Transverse colon (tissue), 4 donors: ENCODE data around the gene HIPK4. TPM values are rescaled to one million over a fixed set of nuclear protein-coding genes. Genes with fewer than 3 reads are reported as not detected.
"Not testable (repeated sequence)": the region's sequence is repeated elsewhere in the genome, so short reads cannot be mapped to it uniquely, and the experiment has no call there.

Source experiments
- DNase-seq: peaks from one replicate; pipeline ENCODE4 v3.0.0-alpha.2; 2019
- H3K27ac ChIP-seq, 4 donors: fragments of 200-600 bp; sonication (generic); 2 replicates each; pipeline ENCODE4 v1.5.1; 2016 to 2018; ENCODE audit warnings: inconsistent platforms in 4 of 4
- H3K27me3 ChIP-seq: fragments of 200-600 bp; sonication (generic); 2 replicates; pipeline ENCODE4 v1.5.1; 2017; ENCODE audit warnings: inconsistent platforms
- H3K36me3 ChIP-seq, 4 donors: fragments of 200-600 bp; sonication (generic); 2 replicates each; pipeline ENCODE4 v1.5.1; 2017 to 2019; ENCODE audit warnings: inconsistent platforms in 4 of 4
- H3K4me1 ChIP-seq, 4 donors: fragments of 200-600 bp; sonication (generic); 2 replicates each; pipeline ENCODE4 v1.5.1; 2017 to 2020; ENCODE audit warnings: inconsistent platforms in 4 of 4
- H3K4me3 ChIP-seq, 4 donors: fragments of 200-600 bp; sonication (generic); 1 replicate in 1 of 4; 2 replicates in 3 of 4; pipeline versions ENCODE4 v1.5.1 to v1.6.1; 2017 to 2019; ENCODE audit warnings: inconsistent platforms in 4 of 4
- H3K9me3 ChIP-seq, 2 donors: fragments of 200-600 bp; sonication (generic); 2 replicates each; pipeline ENCODE4 v1.5.1; 2017 to 2019; ENCODE audit warnings: inconsistent platforms in 2 of 2
- CTCF ChIP-seq, 5 experiments: fragments of 200-600 bp in 3 of 5; fragments of 450-650 bp in 2 of 5; sonication (generic) in 3 of 5; IDR thresholded peaks; 1 replicate in 2 of 5; 2 replicates in 3 of 5; pipeline ENCODE4 v1.5.1; 2016 to 2017; ENCODE audit warnings: antibody characterized with exemption in 5 of 5, inconsistent platforms in 3 of 5, mild to moderate bottlenecking in 2 of 5, moderate library complexity in 1 of 5
- EP300 ChIP-seq: sonication (generic); formaldehyde crosslinking; IDR thresholded peaks from one replicate; pipeline ENCODE4 v1.6.1; 2017; ENCODE audit warnings: antibody characterized with exemption, low read depth
- POLR2A ChIP-seq: fragments of 450-650 bp; IDR thresholded peaks from one replicate; pipeline ENCODE4 v1.6.1; 2016; ENCODE audit warnings: antibody characterized with exemption, mild to moderate bottlenecking, moderate library complexity
- POLR2AphosphoS5 ChIP-seq, 3 donors: sonication (generic); formaldehyde crosslinking; IDR thresholded peaks; one replicate each; pipeline ENCODE4 v1.6.1; 2016; ENCODE audit warnings: antibody characterized with exemption in 3 of 3
- WGBS, 2 donors: methylation state at CpG; one replicate each; pipeline ENCODE4 v1.1.5; 2018; ENCODE audit warnings: low coverage in 1 of 2; 5-methylcytosine and 5-hydroxymethylcytosine counted together
- in situ Hi-C, 4 donors: fragments of 200-750 bp; cut with MboI; loops; one replicate each; pipeline versions ENCODE4 v1.15.0 to v1.15.1; 2017; ENCODE audit warnings: low sequenced_read_pairs in 3 of 4, low pct_ligation_motif_present in 1 of 4, low pct_unique_long_range_greater_than_20kb in 1 of 4
- intact Hi-C: fragments of 100-400 bp; cut with DNase I; formaldehyde crosslinking; loops from one replicate; pipeline ENCODE4 v1.15.1; 2023; ENCODE audit warnings: low total_unique reads
- total RNA-seq, 4 donors: library from RNA; depleted of rRNA; stranded (reverse); fragments of >200 nt; gene quantifications; one replicate each; pipeline ENCODE4 v1.1.0, GENCODE V29; 2016

HIPK4 gene
- total RNA-seq, 4 donors from 2014 or later: 0.48 TPM; not detected in 3

- no peak overlapping the region for H3K4me3 ChIP-seq
- WGBS, 2 donors: 70 to 92% methylated on average over 2 to 7 of the region's 7 CpGs
- no peak overlapping the region for H3K27ac ChIP-seq
- no peak for DNase-seq
- peaks cover 0 to 16% (median 3%) of the 10 kb centered on the region in 4 donors for H3K36me3 ChIP-seq
- no peaks in the 10 kb centered on the region for H3K27me3 ChIP-seq
- TF ChIP-seq EP300 (no peak), CTCF (IDR thresholded peaks at IDR 0.05) (no peak), POLR2AphosphoS5 (IDR thresholded peaks at IDR 0.05) (no peak), POLR2A (no peak)
- H3K4me1 ChIP-seq: peaks cover 0 to 6% (median 0%) of the 10 kb centered on the region in 4 donors
- intact Hi-C loops (no loop called here), in situ Hi-C loops (no loop called here)
- no peaks in the 10 kb centered on the region for H3K9me3 ChIP-seq
Measured at GRCh38 chr19:40370997-40371801, 18.8 kb downstream of the HIPK4 start.

- in situ Hi-C loops: not testable (repeated sequence)
- 93 to 100% methylated on average over 1 to 3 of the region's 3 CpGs for WGBS, 2 donors
Measured at GRCh38 chr19:40370253-40370652, 19.7 kb downstream of the HIPK4 start.

GRCh38 chr19:40369797-40370196 is 20.2 kb downstream of the HIPK4 start:
- no peak for TF ChIP-seq POLR2AphosphoS5 (IDR thresholded peaks at IDR 0.05)
- no peak for TF ChIP-seq EP300
- TF ChIP-seq CTCF (IDR thresholded peaks at IDR 0.05): no peak
- TF ChIP-seq POLR2A: no peak
- Histone ChIP-seq H3K36me3 (peaks cover 0 to 16% (median 3%) of the 10 kb centered on the region in 4 donors), H3K4me3 (no peak overlapping the region), H3K4me1 (peaks cover 0 to 18% (median 0%) of the 10 kb centered on the region in 4 donors), H3K9me3 (no peaks in the 10 kb centered on the region), H3K27me3 (no peaks in the 10 kb centered on the region), H3K27ac (no peak overlapping the region)
- DNase-seq: no peak
- in situ Hi-C loops: no loop called here
- WGBS, 2 donors: 98% methylated on average over 12 of the region's 12 CpGs; no CpG with 5 or more reads in 1 of the 2 donors
- intact Hi-C loops: no loop called here

More at GRCh38 chr19:40370253-40370652, 19.7 kb downstream of the HIPK4 start:
- DNase-seq, H3K27me3 ChIP-seq, H3K4me3 ChIP-seq, H3K27ac ChIP-seq, intact Hi-C loops, H3K9me3 ChIP-seq: not testable (repeated sequence)
- peaks cover 0 to 16% (median 3%) of the 10 kb centered on the region in 4 donors for H3K36me3 ChIP-seq
- peaks cover 0 to 13% (median 0%) of the 10 kb centered on the region in 4 donors for H3K4me1 ChIP-seq

- intact Hi-C loops: no loop called here
- in situ Hi-C loops: no loop called here
Measured at GRCh38 chr19:40367577-40368434, 22.2 kb downstream of the HIPK4 start.

More at GRCh38 chr19:40367577-40368434, 22.2 kb downstream of the HIPK4 start:
- H3K27ac ChIP-seq: no peak overlapping the region
- peaks cover 0 to 18% (median 0%) of the 10 kb centered on the region in 4 donors for H3K4me1 ChIP-seq
- H3K9me3 ChIP-seq: no peaks in the 10 kb centered on the region
- no peak for TF ChIP-seq POLR2A
- no peak for TF ChIP-seq POLR2AphosphoS5 (IDR thresholded peaks at IDR 0.05)
- TF ChIP-seq CTCF (IDR thresholded peaks at IDR 0.05): no peak
- no peak for TF ChIP-seq EP300
- DNase-seq: no peak
- no peak overlapping the region for H3K4me3 ChIP-seq
- WGBS, 2 donors: 89% methylated on average over 16 of the region's 16 CpGs; no CpG with 5 or more reads in 1 of the 2 donors
- H3K36me3 ChIP-seq: peaks cover 0 to 12% (median 3%) of the 10 kb centered on the region in 4 donors
- no peaks in the 10 kb centered on the region for H3K27me3 ChIP-seq
